ENCODE data around the gene PLXND1.

Gene PLXND1

DNA sequence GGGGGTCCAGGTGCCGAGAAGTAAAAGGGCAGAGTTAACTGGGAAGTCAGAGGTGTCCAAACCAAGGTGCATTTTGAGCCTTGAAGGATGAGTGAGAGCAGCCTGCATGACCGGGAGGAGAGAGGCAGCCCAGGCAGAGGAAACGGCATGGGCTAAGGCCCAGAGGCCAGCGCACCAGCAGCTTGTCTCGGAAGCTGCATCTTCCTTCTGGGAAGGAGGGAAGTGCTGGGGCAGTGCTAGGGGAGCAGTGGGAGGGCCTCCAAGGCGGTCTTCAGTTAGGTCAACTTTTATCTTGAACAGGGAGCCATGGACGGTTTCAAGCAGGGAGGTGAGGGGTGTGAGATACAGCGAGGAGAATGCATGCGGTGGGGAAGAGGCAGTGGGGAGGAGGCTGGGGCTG, 62.5 kb downstream of the PLXND1 start:
- no peak for DNase-seq

DNA sequence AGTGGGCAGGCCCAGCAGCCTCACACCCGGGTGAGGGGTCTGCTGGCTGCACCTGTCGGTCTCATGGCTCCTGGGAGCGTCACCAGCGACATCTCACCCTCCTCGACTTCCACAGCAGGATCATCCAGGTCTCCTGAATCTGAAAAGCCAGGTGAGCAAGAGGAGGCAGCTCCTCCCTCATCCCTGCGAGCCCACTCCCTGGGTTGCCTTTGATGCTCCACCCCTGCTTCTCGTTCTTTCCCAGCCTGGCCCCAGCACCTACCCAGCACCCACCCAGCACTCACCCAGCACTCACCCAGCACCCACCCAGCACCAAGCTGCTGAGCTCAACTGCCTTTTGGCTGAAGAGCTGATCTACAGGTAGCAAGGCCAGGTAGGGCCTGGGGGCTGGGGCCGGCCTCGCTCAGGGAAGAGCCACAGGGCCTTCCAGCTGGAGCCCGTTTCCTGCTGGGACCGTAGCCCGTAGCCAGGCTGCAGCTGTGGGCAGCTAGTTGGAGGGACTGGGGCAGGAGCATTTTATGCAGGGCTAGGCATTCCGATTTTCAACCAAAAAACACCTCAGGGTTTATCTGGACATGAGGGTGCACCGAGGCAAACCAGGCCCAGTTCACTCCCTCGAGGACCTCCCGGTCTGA, 63.2 kb downstream of the PLXND1 start, which contains the start of gene H1-8:
Gene H1-8 (plus strand): TSS at position 20 of the 635 bp plus-strand sequence. CDS start 44 bp downstream, at position 64.
- no peak for DNase-seq

DNA sequence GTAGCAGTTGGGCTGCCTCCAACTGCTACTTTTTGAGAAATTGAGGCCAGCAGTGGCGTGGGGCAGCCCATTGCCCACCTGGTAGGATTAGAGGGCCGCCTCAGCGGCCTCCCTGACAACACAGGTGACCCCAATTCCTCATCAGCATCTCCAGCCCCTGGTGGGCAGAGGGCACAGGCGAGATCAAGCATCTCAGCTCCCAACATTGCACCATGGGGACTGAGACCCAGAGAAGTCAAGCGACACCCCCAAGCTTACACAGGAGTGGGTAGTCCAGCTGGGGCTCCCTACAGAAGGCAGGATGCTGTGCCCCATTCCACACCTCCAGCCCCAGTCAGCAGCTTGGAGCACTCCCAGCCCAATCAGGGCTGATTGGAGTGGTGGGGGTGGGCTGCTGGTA, 63.7 kb downstream of the PLXND1 start:
- DNase-seq: no peak

DNA sequence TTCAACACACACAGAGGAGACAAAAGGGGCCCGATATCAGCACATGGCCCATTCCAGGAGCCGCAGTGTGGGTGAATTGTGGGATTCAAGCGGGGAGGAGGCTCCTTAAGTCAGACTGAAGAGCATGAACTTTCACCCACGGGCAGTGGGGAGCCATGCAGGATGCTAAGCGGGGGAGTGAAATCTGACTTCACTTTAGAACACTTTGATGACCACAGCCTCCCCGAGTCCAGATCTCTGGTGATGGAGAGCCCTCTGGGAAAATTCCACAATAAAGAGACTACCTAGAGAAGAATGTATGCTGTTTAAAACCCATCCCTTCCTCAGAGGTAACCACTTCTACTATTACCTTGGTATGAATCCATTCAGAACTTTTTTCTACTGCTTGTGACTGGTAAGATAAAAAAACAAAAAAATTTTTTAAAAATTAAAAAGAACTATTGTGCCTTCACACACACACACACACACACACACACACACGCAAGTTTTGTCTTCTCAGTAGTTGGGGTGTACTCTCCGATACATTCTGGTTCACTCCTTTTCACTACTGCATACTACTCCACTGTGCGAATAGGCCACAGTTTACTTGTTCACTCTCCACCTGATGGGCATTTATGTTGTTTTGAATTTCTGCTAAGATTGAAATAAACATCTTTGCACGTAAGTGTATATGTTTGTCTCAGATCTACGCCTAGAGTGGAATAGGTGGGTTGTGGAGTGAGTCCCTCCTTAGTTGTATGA, 65.5 kb downstream of the PLXND1 start:
- no peak for DNase-seq

DNA sequence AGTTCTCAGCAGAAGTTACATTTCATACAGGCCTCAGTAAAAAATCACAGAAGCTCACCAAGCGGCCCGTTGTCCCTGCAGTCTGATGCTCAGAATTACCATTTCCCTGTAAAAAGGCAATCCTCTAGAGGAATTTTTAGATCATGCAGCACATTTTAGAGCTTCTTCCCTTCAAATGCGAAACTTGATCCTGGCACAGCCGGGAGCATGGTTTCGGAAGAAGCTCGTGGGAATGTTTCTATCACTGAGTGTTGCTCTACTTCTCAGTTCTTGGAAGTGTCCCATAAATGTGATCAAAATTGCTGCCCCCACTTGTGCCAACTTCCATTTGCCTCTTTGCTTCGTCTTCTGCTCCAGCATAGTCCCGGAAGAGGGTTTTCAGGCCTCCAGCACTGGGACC, 67.3 kb downstream of the PLXND1 start:
- no peak for DNase-seq

DNA sequence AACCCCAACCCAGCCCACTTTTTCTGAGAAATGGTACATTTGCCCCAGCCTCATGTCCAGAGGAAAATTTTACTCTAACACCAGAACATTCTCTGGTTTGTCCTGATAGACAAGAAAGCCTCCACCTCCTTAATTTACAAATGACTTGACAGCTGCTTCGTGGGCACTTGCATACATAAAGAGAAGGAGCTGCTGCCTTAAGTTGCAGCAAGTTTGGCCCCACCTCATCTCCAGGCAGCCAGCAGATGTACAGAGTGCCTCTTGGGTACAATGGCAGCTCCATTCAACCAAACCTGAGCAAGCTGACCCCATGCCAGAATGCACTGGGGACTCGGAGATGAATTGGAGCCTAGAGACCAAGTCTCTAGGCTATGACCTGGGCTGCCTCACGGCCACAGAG, 69.7 kb downstream of the PLXND1 start:
- DNase-seq: no peak

DNA sequence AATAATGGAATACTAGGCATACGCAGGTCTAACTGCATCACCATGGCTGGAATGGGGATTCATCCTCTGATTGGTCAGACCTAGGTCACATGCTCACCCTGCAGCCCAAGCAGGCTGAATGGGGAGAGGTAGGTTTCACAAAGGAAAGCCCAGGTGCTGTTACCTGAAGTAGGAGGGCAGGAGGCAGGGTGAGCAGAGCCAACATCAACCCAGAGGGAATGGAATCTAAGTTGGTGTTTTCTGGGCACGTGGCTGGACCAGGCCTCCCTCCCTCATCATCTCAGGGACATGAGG, 70.2 kb downstream of the PLXND1 start:
- no peak for DNase-seq

DNA sequence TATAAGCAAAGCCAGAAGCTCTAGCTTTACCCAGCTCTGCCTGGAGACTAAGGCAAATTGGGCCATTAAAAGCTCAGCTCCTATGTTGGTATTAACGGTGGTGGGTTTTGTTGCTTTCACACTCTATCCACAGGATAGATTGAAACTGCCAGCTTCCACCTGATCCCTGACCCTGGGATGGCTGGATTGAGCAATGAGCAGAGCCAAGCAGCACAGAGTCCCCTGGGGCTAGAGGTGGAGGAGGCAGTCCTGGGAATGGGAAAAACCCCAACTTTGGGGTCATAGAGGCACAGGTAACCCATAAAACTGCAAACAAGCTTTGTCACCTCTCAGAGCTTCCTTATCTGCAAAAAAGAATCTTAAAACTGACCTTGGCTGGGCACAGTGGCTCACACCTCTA, 71.4 kb downstream of the PLXND1 start:
- DNase-seq: no peak

DNA sequence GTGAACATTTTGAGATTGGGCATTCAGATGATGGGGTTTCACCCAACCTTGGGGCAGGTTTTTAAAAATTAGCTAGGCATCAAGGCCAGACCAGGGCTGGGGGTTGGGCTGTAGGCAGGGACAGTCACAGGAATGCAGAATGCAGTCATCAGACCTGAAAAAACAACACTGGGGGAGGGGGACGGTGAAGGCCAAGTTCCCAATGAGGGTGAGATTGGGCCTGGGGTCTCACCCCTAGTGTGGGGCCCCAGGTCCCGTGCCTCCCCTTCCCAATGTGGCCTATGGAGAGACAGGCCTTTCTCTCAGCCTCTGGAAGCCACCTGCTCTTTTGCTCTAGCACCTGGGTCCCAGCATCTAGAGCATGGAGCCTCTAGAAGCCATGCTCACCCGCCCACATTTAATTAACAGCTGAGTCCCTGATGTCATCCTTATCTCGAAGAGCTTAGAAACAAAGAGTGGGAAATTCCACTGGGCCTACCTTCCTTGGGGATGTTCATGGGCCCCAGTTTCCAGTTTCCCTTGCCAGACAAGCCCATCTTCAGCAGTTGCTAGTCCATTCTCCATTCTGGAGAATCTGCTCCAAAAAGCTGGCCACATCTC, 71.9 kb downstream of the PLXND1 start:
- no peak for DNase-seq

DNA sequence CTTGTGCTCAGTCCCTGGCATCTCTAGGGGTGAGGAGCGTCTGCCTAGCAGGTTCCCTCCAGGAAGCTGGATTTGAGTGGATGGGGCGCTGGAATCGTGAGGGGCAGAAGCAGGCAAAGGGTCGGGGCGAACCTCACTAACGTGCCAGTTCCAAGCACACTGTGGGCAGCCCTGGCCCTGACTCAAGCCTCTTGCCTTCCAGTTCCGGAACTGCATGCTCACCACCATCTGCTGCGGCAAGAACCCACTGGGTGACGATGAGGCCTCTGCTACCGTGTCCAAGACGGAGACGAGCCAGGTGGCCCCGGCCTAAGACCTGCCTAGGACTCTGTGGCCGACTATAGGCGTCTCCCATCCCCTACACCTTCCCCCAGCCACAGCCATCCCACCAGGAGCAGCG, 73.1 kb downstream of the PLXND1 start:
- no peak for DNase-seq

DNA sequence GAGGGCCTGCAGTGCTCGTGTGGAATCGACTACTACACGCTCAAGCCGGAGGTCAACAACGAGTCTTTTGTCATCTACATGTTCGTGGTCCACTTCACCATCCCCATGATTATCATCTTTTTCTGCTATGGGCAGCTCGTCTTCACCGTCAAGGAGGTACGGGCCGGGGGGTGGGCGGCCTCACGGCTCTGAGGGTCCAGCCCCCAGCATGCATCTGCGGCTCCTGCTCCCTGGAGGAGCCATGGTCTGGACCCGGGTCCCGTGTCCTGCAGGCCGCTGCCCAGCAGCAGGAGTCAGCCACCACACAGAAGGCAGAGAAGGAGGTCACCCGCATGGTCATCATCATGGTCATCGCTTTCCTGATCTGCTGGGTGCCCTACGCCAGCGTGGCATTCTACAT, 74.2 kb downstream of the PLXND1 start:
- no peak for DNase-seq

DNA sequence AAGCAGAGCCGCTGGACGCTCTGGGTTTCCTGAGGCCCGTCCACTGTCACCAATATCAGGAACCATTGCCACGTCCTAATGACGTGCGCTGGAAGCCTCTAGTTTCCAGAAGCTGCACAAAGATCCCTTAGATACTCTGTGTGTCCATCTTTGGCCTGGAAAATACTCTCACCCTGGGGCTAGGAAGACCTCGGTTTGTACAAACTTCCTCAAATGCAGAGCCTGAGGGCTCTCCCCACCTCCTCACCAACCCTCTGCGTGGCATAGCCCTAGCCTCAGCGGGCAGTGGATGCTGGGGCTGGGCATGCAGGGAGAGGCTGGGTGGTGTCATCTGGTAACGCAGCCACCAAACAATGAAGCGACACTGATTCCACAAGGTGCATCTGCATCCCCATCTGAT, 74.8 kb downstream of the PLXND1 start:
- no peak for DNase-seq

DNA sequence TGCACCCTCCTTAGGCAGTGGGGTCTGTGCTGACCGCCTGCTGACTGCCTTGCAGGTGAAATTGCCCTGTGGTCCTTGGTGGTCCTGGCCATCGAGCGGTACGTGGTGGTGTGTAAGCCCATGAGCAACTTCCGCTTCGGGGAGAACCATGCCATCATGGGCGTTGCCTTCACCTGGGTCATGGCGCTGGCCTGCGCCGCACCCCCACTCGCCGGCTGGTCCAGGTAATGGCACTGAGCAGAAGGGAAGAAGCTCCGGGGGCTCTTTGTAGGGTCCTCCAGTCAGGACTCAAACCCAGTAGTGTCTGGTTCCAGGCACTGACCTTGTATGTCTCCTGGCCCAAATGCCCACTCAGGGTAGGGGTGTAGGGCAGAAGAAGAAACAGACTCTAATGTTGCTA, 75.7 kb downstream of the PLXND1 start:
- no peak for DNase-seq

DNA sequence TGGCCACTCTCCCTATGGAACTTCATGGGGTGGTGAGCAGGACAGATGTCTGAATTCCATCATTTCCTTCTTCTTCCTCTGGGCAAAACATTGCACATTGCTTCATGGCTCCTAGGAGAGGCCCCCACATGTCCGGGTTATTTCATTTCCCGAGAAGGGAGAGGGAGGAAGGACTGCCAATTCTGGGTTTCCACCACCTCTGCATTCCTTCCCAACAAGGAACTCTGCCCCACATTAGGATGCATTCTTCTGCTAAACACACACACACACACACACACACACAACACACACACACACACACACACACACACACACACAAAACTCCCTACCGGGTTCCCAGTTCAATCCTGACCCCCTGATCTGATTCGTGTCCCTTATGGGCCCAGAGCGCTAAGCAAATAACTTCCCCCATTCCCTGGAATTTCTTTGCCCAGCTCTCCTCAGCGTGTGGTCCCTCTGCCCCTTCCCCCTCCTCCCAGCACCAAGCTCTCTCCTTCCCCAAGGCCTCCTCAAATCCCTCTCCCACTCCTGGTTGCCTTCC, 76.2 kb downstream of the PLXND1 start:
- DNase-seq: no peak

DNA sequence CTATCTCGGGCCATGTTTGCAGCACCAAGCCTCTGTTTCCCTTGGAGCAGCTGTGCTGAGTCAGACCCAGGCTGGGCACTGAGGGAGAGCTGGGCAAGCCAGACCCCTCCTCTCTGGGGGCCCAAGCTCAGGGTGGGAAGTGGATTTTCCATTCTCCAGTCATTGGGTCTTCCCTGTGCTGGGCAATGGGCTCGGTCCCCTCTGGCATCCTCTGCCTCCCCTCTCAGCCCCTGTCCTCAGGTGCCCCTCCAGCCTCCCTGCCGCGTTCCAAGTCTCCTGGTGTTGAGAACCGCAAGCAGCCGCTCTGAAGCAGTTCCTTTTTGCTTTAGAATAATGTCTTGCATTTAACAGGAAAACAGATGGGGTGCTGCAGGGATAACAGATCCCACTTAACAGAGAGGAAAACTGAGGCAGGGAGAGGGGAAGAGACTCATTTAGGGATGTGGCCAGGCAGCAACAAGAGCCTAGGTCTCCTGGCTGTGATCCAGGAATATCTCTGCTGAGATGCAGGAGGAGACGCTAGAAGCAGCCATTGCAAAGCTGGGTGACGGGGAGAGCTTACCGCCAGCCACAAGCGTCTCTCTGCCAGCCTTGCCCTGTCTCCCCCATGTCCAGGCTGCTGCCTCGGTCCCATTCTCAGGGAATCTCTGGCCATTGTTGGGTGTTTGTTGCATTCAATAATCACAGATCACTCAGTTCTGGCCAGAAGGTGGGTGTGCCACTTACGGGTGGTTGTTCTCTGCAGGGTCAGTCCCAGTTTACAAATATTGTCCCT, 76.9 kb downstream of the PLXND1 start:
- DNase-seq: no peak

DNA sequence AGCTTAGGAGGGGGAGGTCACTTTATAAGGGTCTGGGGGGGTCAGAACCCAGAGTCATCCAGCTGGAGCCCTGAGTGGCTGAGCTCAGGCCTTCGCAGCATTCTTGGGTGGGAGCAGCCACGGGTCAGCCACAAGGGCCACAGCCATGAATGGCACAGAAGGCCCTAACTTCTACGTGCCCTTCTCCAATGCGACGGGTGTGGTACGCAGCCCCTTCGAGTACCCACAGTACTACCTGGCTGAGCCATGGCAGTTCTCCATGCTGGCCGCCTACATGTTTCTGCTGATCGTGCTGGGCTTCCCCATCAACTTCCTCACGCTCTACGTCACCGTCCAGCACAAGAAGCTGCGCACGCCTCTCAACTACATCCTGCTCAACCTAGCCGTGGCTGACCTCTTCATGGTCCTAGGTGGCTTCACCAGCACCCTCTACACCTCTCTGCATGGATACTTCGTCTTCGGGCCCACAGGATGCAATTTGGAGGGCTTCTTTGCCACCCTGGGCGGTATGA, 77.8 kb downstream of the PLXND1 start, which contains the start of gene RHO:
Gene RHO (plus strand): TSS at position 51 of the 512 bp plus-strand sequence. CDS start 95 bp downstream, at position 146.
- no peak for DNase-seq

DNA sequence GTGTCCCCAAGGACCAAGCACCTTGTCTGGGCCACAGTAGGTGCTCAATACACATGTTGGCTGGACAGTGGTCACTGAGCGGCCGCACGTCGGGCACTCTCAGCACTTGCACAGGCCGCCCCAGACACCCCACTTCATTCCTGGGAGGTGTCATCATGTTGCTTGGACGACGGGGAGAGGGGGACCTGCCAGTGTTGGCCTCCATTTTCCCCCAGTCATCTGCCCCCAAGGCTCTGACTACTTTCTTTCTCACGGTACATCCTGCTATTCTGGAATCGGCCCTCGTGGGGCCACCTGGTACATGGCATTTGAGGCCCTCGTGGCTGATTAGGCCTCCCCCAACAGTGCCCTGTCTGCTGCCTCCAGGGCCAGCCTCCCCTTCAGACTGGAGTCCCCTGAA, 79.2 kb downstream of the PLXND1 start:
- no peak for DNase-seq

DNA sequence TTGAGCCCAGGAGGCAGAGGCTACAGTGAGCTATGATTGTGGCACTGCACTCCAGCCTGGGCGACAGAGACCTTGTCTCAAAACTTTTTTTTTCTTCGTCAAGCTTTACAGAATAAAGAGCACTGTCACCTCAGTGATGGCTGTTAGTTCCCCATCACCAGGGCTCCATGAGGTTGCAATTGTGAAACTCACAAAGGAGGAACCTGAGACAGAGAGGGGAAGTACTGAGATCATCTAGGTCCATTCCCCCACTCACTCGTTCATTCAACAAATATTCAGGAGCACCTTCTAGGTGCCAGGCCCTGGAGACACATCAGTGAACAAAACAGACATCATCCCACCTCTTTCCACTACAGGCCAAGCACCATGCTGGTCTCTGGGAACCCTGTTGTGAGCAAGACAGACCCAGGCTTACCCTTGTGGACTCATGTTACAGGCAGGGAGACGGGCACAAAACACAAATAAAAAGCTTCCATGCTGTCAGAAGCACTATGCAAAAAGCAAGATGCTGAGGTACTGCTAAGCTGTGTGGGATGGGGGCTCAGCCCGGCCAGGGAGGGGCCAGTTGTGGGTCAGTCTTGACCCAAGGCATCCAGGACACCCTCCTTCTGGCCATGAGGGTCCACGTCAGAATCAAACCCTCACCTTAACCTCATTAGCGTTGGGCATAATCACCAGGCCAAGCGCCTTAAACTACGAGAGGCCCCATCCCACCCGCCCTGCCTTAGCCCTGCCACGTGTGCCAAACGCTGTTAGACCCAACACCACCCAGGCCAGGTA, 80.2 kb downstream of the PLXND1 start:
- no peak for DNase-seq

DNA sequence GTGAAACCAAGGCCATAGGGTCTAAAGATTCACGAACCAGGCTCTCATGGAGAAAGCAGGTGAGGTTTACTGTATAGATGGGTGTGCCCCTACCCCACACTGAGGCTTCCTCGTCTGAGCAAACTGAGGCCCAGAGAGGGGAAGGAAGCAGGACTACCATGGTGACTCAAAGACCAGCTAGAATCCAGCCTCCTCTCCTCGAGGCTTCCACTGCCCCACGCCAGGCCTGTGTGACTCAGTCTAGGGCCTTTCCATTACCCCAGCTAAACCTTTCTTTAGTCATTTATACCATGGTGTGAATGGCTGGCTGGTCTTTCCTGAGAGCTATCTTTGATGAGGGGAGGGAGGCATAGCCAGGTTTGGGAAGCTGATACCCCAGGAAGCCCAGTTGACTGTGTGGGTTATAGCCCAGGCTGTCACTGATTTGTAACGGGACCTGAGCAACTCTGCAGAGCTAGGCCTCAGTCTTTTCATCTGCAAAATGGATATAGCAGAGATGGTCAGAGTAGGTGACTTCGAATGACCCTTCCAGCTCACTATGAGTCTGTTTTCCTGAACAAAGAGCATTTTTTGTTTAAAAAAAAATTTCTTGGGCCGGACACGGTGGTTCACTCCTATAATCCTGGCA, 81.0 kb downstream of the PLXND1 start:
- no peak for DNase-seq

DNA sequence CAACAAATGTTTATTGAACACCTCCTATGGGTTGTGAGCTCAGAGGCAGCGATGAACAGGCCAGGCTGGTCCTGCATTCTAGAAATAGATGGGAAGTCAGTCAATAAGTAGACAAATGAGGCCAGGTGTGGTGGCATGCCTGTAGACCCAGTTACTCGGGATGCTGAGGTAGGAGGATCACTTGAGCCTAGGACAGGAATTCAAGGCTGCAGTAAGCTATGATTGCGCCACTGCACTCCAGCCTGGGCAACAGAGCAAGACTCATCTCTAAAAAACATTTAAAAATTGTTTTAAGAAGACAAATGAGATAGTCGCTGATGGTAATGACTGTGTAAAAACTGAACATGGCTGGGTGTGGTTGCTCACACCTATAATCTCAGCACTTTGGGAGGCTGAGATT, 82.4 kb downstream of the PLXND1 start:
- DNase-seq: no peak

DNA sequence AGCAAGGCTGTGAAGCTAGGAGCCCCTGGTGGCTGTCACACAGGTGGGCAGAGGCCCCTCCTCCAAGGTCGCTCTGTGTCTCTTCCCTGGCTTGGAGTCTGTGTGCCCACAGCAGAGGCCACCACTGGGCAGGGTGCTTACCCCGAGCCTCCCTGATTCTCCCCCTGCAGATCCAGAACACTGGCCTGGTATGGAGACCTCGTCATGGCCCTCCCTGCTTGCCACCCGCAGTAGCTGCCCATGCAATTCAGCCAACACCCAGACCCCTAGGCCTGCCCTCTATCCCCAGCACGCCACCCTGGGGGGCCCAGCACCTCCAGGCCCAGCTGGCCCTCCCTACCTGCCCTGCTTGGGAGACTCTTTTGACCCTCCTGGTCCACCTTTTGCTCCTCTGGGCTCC, 83.5 kb downstream of the PLXND1 start:
- DNase-seq: no peak

DNA sequence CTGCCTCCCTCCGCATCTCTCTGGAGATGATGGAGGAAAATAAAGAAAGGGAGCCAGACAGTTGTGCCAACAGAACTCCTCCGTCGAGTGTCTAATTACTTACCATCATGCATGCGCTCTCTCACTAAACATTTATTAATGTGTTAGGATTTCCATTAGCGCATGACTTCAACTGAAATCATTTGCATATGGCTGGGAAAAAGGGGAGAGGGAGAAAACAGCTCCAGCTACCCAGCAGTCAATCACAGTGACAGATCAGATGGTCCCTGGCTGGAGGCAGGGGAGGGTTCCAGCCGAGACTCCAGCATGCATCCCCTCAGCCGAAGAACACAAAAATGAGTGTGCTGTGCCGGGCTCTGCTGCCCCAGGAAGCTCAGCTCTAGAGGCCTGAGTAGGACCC, 84.9 kb downstream of the PLXND1 start:
- no peak for DNase-seq

All from T-helper 9 cell (primary cell).